HepG2 (cell line): Measurements from ENCODE around the gene FCER1A. TPM values are rescaled to one million over a fixed set of nuclear protein-coding genes. Genes with fewer than 3 reads are reported as not detected.

Source experiments
- ATAC-seq: fragments of 200-7000 bp; cut with Tn5 transposase; 3 replicates; pipeline ENCODE4 v1.9.1; 2020; ENCODE audit warnings: mild to moderate bottlenecking, moderate library complexity
- BruUV-seq: library from RNA; stranded (reverse); fragments of 400-500 nt; replicated peaks from 2 replicates; lab custom pipeline; 2021; lab: Mats Ljungman, UMichigan
- CTCF ChIA-PET: fragments of 300-600 bp; formaldehyde crosslinking; extraction: SDS; loops from one replicate; lab custom pipeline; 2021; ENCODE audit warnings: low total read pairs, inconsistent platforms, low intra/inter-chr PET ratio; lab: Yijun Ruan, JAX
- POLR2A ChIA-PET: fragments of 350-600 bp; sonication (Branson Sonifier 250); formaldehyde crosslinking; loops from one replicate; lab custom pipeline; 2020; ENCODE audit warnings: antibody characterized with exemption, inconsistent platforms; lab: Yijun Ruan, JAX
- DNase-seq: peaks from one replicate; pipeline ENCODE4 v3.0.0-alpha.2; 2015; ENCODE audit warnings: low spot score
- FAIRE-seq: peaks from 3 replicates; lab custom pipeline; 2011; peaks lifted over from hg19 to GRCh38; lab: Jason Lieb, UNC
- H2AFZ ChIP-seq: one replicate; pipeline ENCODE4 v1.6.1; 2011; ENCODE audit warnings: low read length, inconsistent platforms
- H3K27ac ChIP-seq: fragments of 300-600 bp; 3 replicates; pipeline ENCODE4 v1.8.0; 2011; ENCODE audit warnings: mixed run types, mild to moderate bottlenecking, mixed read lengths, low read length, inconsistent platforms; ENCODE audit not compliant: insufficient read depth; ENCODE audit errors: extremely low read length
- H3K27me3 ChIP-seq, 2 experiments: fragments of 200-600 bp in 1 of 2; 2 replicates in 1 of 2; 3 replicates in 1 of 2; pipeline versions ENCODE4 v1.6.0 to v1.8.0; 2011; ENCODE audit warnings: low read length in 2 of 2, mild to moderate bottlenecking in 2 of 2, moderate library complexity in 2 of 2, inconsistent platforms in 1 of 2; ENCODE audit not compliant: insufficient read depth in 2 of 2, control insufficient read depth in 1 of 2
- H3K36me3 ChIP-seq, 2 experiments: fragments of 200-600 bp in 1 of 2; replicated peaks in 1 of 2; 2 replicates in 1 of 2; 3 replicates in 1 of 2; pipeline versions ENCODE4 v1.5.1 to v1.8.0; 2011; ENCODE audit warnings: low read length in 2 of 2, inconsistent platforms in 1 of 2; ENCODE audit not compliant: insufficient read depth in 2 of 2, control insufficient read depth in 1 of 2
- H3K4me1 ChIP-seq: 2 replicates; pipeline ENCODE4 v1.5.1; 2012; ENCODE audit warnings: low read length, inconsistent platforms; ENCODE audit not compliant: insufficient read depth
- H3K4me2 ChIP-seq: 2 replicates; pipeline ENCODE4 v1.6.0; 2011; ENCODE audit warnings: low read depth, low read length, inconsistent platforms
- H3K4me3 ChIP-seq, 3 experiments: fragments of 200-600 bp in 1 of 3; sonication (generic), shearing (Covaris generic) in 1 of 3; replicated peaks in 1 of 3; 2 replicates each; pipeline ENCODE4 v1.5.1; 2011 to 2016; ENCODE audit warnings: low read length in 3 of 3, inconsistent platforms in 2 of 3, low read depth in 2 of 3, mild to moderate bottlenecking in 2 of 3, control low read depth in 1 of 3, mixed read lengths in 1 of 3; ENCODE audit not compliant: insufficient read depth in 1 of 3
- H3K79me2 ChIP-seq: one replicate; pipeline ENCODE4 v1.6.1; 2011; ENCODE audit warnings: low read length, inconsistent platforms; ENCODE audit not compliant: insufficient read depth
- H3K9ac ChIP-seq: 2 replicates; pipeline ENCODE4 v1.6.0; 2011; ENCODE audit warnings: mild to moderate bottlenecking, low read depth, low read length, inconsistent platforms; ENCODE audit not compliant: insufficient read depth
- H3K9me3 ChIP-seq: 2 replicates; pipeline ENCODE4 v1.5.1; 2012; ENCODE audit warnings: mild to moderate bottlenecking, low read length
- H4K20me1 ChIP-seq: 2 replicates; pipeline ENCODE4 v1.6.0; 2011; ENCODE audit warnings: inconsistent platforms, mild to moderate bottlenecking, low read length, moderate library complexity; ENCODE audit not compliant: insufficient read depth
- CENPBD1 ChIP-seq: sonication (generic); formaldehyde crosslinking; IDR thresholded peaks from 2 replicates; pipeline ENCODE4 v1.8.0; 2022; ENCODE audit warnings: missing genetic modification reagents, low read depth, mild to moderate bottlenecking, borderline replicate concordance
- IRF9 ChIP-seq: sonication (generic); formaldehyde crosslinking; IDR thresholded peaks from 2 replicates; pipeline ENCODE4 v1.8.0; 2022; ENCODE audit warnings: missing genetic modification reagents, mild to moderate bottlenecking, borderline replicate concordance
- KLF11 ChIP-seq: IDR thresholded peaks from 2 replicates; pipeline ENCODE4 v1.6.1; 2016; ENCODE audit warnings: missing compliant biosample characterization
- MTA1 ChIP-seq: sonication (generic); formaldehyde crosslinking; IDR thresholded peaks from 2 replicates; pipeline ENCODE4 v1.4.0; 2020; ENCODE audit warnings: missing genetic modification reagents, mild to moderate bottlenecking, borderline replicate concordance
- PITX1 ChIP-seq: sonication (generic); formaldehyde crosslinking; IDR thresholded peaks from 2 replicates; pipeline ENCODE4 v1.5.1; 2020; ENCODE audit warnings: mild to moderate bottlenecking, missing genetic modification reagents
- POLR2A ChIP-seq, 2 experiments: IDR thresholded peaks; 2 replicates each; pipeline ENCODE4 v1.6.1; 2011; ENCODE audit warnings: low read depth in 2 of 2, low read length in 2 of 2, mild to moderate bottlenecking in 1 of 2, moderate library complexity in 1 of 2; ENCODE audit not compliant: insufficient read depth in 1 of 2
- RERE ChIP-seq: IDR thresholded peaks from 2 replicates; pipeline ENCODE4 v1.6.1; 2016; ENCODE audit warnings: low read depth, missing genetic modification reagents, missing compliant biosample characterization
- U2AF1 ChIP-seq: fragments of 200-400 bp; formaldehyde crosslinking; optimal IDR thresholded peaks from 2 replicates; pipeline ENCODE3; 2017; ENCODE audit warnings: mild to moderate bottlenecking, low read depth, low read length
- ZBTB21 ChIP-seq: sonication (generic); formaldehyde crosslinking; IDR thresholded peaks from 2 replicates; pipeline ENCODE4 v1.4.0; 2020; ENCODE audit warnings: missing genetic modification reagents
- ZNF142 ChIP-seq: sonication (generic); formaldehyde crosslinking; IDR thresholded peaks from 2 replicates; pipeline ENCODE4 v1.4.0; 2020; ENCODE audit warnings: missing genetic modification reagents
- ZNF569 ChIP-seq: sonication (generic); formaldehyde crosslinking; IDR thresholded peaks from 2 replicates; pipeline ENCODE4 v1.5.0; 2020; ENCODE audit warnings: mild to moderate bottlenecking, missing genetic modification reagents, moderate library complexity, borderline replicate concordance
- ZNF7 ChIP-seq: IDR thresholded peaks from 2 replicates; pipeline ENCODE4 v1.6.1; 2016; ENCODE audit warnings: missing biosample characterization, missing genetic modification reagents
- in situ Hi-C: cut with HindIII; loops from 2 replicates; pipeline ENCODE4 v1.10.0; 2017; ENCODE audit warnings: low pct_unique_long_range_greater_than_20kb; ENCODE audit not compliant: extremely low pct_ligation_motif_present
- intact Hi-C: fragments of 100-400 bp; cut with micrococcal nuclease; formaldehyde crosslinking; loops from one replicate; pipeline ENCODE4 v1.10.0; 2022; ENCODE audit not compliant: unreplicated experiment
- polyA plus RNA-seq, 8 experiments: library from polyadenylated mRNA; depleted of rRNA in 3 of 8; stranded (reverse) in 7 of 8; unstranded in 1 of 8; fragments of >200 nt; fragmentation: Illumina TruSeq in 4 of 8; extraction: Trizol in 4 of 8; gene quantifications; 2 replicates each; pipeline versions ENCODE4 v1.2.1 to v1.2.3, GENCODE V29; 2011 to 2016; ENCODE audit warnings: low read depth in 4 of 8, missing spikeins in 1 of 8, mixed read lengths in 1 of 8; ENCODE audit not compliant: insufficient read depth in 1 of 8
- total RNA-seq, 5 experiments: library from RNA; depleted of rRNA; stranded (reverse); fragments of >200 nt; fragmentation: Illumina TruSeq; extraction: Trizol; gene quantifications; 2 replicates each; pipeline ENCODE4 v1.2.3, GENCODE V29; 2016; ENCODE audit warnings: low read depth in 1 of 5

The FCER1A gene
- total and polyA plus RNA-seq, 2 of the 13 experiments (the other 11 are each of a cell fraction or from before 2014, with no cell fraction given), result not detected

GRCh38 chr1:159274631-159275030 is 27.5 kb upstream of the FCER1A start (continued):
- TF ChIP-seq RERE (CRISPR knock-in tag) (no peak), PITX1 (CRISPR knock-in tag) (no peak), ZNF7 (CRISPR knock-in tag) (no peak), U2AF1 (no peak), POLR2A (IDR thresholded peaks at IDR 0.05; ENCODE audit: insufficient read depth in 1 of 2, low read depth in 2 of 2, low read length in 2 of 2) (no peak), MTA1 (CRISPR knock-in tag) (no peak), CENPBD1 (CRISPR knock-in tag) (no peak)

GRCh38 chr1:159275891-159276290 is 26.2 kb upstream of the FCER1A start:
- no peaks in the 10 kb centered on the region for H3K4me1 ChIP-seq
- BruUV-seq, result no TSS peak
- H3K79me2 ChIP-seq, result no peaks in the 10 kb centered on the region
- H3K27ac ChIP-seq, result no peak overlapping the region
- H3K4me3 ChIP-seq, result no peak overlapping the region
- H2AFZ ChIP-seq, result no peak overlapping the region
- H3K4me2 ChIP-seq, result no peak overlapping the region
- H3K9ac ChIP-seq, result no peak overlapping the region
- intact Hi-C loops, result no loop called here
- H3K36me3 ChIP-seq, result no peaks in the 10 kb centered on the region
- CTCF ChIA-PET, result no interaction called here
- no peaks in the 10 kb centered on the region for H3K27me3 ChIP-seq
- POLR2A ChIA-PET, result no interaction called here
- no peak for FAIRE-seq
- DNase-seq, result no peak
- in situ Hi-C loops, result no loop called here
- H4K20me1 ChIP-seq, result no peaks in the 10 kb centered on the region
- H3K9me3 ChIP-seq, result no peaks in the 10 kb centered on the region
- ATAC-seq, result no peak
- TF ChIP-seq IRF9 (CRISPR knock-in tag), result no peak
- no peak for TF ChIP-seq ZNF569
- no peak for TF ChIP-seq KLF11 (CRISPR knock-in tag)
- TF ChIP-seq ZNF142, result no peak
- no peak for TF ChIP-seq ZBTB21 (CRISPR knock-in tag)
